Measurements from ENCODE around the gene MCU.
"Not testable (repeated sequence)": the region's sequence is repeated elsewhere in the genome, so short reads cannot be mapped to it uniquely, and the experiment has no call there.

The MCU gene

GRCh38 chr10:72906446-72906845, 214.5 kb downstream of the MCU start:
- no peak for DNase-seq

GRCh38 chr10:72910705-72911104, 218.8 kb downstream of the MCU start:
- DNase-seq = no peak

GRCh38 chr10:72911758-72912157, 219.8 kb downstream of the MCU start:
- no peak for DNase-seq

- no peak for DNase-seq
These were observed 220.8 kb downstream of the MCU start for GRCh38 chr10:72912736-72913135.

- no peak for DNase-seq
These were observed 221.3 kb downstream of the MCU start for GRCh38 chr10:72913287-72913686.

- not testable (repeated sequence) for DNase-seq
These were observed 225.3 kb downstream of the MCU start for GRCh38 chr10:72917201-72917600.

GRCh38 chr10:72917803-72918332, 225.9 kb downstream of the MCU start:
- DNase-seq = not testable (repeated sequence)

GRCh38 chr10:72918352-72918751, 226.4 kb downstream of the MCU start:
- DNase-seq = no peak

GRCh38 chr10:72921147-72921683, 229.3 kb downstream of the MCU start:
- DNase-seq = not testable (repeated sequence)

- DNase-seq = no peak
These were observed 232.4 kb downstream of the MCU start for GRCh38 chr10:72924351-72924750.

- DNase-seq = no peak
These were observed 234.1 kb downstream of the MCU start for GRCh38 chr10:72925951-72926465.

GRCh38 chr10:72927485-72927884, 235.5 kb downstream of the MCU start:
- no peak for DNase-seq

GRCh38 chr10:72928798-72929197, 236.9 kb downstream of the MCU start:
- DNase-seq = no peak

GRCh38 chr10:72930276-72930675, 238.3 kb downstream of the MCU start:
- no peak for DNase-seq

- peak; percentile 62 for DNase-seq
These were observed 240.5 kb downstream of the MCU start for GRCh38 chr10:72932259-72933015.

GRCh38 chr10:72935361-72935760, 243.4 kb downstream of the MCU start:
- DNase-seq = peak; percentile 75
